NOMO-1 (cell line): Measurements from ENCODE around the gene LPCAT1.
"Not testable (repeated sequence)": the region's sequence is repeated elsewhere in the genome, so short reads cannot be mapped to it uniquely, and the experiment has no call there.

Source experiments
- DNase-seq, 2 experiments: peaks; one replicate each; lab custom pipeline; 2025; ENCODE audit not compliant: unreplicated experiment in 2 of 2; lab: John Stamatoyannopoulos, UW

Gene LPCAT1

GRCh38 chr5:1431021-1431811 is 92.5 kb downstream of the LPCAT1 start:
- no peak for DNase-seq

DNA sequence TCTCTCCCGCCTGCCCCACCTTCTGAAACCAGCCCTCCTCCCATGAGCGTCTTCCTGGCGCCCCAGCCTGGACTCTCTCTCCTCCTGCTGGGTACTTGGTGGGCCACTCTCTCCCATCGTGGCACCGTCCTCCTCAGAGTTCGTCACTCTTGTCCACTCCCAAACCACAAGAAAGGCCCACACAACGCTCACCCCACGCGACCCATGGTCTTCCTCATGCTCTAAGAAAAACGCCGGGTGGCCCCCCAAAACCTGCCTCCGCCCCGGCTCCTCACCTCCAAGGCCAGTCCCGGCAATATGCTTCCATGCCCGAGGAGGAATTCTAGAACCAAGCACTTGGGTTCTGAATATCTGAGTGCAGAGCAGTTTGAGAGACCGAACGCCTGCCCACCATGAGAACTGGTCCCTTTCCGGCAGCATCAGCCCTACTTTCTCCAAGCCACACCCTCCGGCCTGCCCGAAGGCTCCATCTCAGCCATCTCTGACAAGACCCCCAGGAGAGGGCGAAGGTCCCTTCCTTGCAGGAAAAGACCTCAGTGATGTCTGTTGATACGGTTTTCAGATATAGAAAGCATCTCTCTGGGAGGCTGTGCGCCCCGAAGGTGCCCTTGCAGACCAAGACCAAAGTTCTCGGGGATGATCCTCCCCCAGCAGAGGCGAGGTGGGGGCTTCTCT is 93.5 kb downstream of the LPCAT1 start:
- DNase-seq, result no peak

DNA sequence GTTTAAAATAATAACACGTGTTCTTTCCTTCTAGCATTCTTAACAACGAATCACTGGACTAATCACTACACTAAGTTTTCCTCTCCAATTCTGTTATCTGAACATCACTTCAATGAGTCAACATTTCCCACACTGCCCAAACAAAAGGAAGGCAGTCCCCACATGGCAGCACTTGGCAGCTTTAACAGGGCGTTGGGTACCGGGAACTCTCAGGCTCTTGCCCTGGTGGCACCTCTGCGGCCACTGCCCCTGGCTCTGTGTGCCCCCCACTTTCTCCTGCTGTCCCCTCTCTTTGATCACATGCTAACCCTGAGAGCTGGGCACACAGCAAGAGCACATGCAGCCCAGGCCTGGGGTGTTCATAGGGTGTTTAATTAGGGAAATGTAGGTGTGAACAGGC is 94.3 kb downstream of the LPCAT1 start:
- DNase-seq, result no peak

GRCh38 chr5:1429066-1429465 is 94.7 kb downstream of the LPCAT1 start:
- no peak for DNase-seq

DNA sequence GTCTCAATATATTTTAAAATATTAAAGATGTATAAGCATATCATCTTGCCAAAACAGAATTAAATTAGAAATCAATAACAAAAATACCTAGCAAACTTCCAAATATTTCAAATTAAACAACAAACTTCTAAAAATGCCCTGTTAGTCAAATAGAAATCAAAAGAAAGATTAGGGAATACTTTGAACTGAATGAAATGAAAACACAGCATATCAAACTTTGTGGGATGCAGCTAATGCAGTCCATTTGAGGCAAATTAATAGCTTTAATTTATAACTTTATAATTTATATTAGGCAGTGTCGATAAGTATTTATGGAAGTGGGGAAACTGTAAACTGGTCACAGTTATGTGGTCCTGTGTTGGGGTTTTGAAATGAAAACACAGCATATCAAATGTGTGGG is 95.7 kb downstream of the LPCAT1 start:
- DNase-seq, result no peak

DNA sequence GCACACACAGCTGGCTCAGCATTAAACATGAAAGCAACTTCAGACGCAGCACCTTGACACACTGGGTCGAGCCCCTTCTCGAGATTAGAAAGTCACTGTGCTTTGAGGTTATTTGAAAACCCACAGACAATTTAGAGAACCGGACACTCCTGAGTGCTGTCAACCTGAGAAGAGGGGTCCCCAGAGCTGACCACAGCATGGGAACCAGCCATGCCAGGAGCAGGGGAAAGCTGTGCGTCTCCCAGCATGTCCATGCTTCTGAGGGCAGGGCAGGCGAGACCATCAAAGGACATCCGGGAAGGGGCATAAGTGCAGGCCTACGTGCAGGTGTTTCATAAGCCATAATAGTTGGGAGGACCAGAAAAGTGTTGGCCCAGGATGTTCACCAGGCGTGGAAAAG is 99.0 kb downstream of the LPCAT1 start:
- no peak for DNase-seq

GRCh38 chr5:1423901-1424603 is 99.7 kb downstream of the LPCAT1 start:
- DNase-seq, result no peak

- not testable (repeated sequence) for DNase-seq
Observed at GRCh38 chr5:1422522-1422921, 101.2 kb downstream of the LPCAT1 start.

- no peak for DNase-seq
Observed at GRCh38 chr5:1421521-1422341, 102.0 kb downstream of the LPCAT1 start.

DNA sequence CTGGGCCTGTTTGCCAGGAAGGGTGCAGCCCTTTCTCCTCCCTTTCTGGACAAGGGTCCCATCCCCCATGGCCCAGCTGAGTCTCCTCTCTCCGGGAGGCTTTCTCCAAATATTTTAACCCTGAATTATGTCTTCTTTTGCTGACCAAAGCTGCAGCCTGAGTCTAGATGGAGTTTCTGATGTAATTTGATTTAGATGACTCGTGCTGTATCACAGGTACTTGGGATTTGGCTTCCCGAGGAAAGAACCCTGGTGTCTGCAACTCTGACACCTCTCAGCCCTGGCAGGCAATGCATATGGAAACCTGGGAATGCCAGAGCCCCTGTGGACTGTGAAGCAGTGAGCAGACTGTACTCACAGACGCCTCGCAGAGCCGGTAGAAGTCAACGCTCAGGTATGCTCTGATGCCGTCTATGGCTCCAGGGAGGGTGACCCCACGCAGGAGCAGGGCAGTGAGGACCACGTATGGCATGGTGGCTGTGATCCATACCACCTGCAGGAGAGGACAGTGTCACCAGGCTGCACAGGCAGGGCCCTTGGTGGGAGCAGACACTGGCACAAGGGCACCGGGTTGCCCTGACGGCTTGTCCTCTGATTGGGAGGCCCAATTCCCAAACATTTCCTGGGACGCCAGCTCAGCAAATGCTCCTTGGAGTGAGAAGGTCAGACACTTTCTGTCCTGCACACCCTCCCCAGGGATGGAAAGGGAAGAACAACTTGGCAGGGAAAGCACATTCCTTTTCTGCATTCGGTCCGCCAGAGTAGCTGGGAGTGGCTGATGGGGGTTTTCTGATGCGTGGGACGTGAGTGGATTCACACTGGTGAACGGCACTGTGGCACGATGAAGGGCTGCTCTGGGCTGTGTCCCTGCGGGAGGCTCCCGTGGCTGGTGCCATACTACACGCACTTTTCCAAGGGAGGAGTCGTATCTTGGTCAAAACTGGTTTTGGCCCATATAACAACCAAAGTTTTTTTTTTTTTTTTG is 103.3 kb downstream of the LPCAT1 start:
- no peak for DNase-seq

DNA sequence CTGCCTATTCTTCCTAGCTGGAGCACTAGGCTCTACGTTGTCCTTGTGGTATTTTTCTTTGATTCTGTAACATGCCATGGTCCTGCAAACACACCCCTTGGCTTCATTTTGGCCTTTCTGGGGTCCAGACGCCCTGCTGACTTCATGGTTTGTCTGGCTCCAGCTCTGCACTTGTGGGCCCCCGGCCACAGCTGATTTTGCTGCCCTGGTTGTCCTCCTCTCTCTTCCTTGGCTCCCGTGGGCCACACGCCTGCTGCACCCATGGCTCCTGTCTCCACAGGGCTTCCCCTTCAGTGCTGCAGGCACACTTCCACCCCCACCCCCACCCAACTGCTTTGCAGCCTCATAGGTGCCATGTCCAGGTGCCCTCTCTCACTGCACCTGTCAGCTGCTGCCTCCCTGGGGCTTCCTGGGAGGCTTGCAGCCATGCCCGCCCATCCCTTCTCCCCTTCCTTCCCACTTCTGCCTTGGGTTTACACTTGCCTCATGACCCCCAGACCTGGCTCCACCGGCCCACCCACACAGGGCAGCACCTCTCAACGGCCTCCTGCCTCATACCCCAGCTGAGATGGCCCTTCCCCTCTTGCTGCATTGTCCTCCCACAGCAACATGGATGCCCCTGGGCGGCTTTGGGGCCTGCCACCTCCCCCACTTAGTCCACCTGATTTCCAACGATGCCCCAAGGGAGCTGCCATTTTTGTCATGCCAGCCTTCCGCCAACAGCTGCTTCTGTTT is 104.1 kb downstream of the LPCAT1 start:
- DNase-seq, result no peak

DNA sequence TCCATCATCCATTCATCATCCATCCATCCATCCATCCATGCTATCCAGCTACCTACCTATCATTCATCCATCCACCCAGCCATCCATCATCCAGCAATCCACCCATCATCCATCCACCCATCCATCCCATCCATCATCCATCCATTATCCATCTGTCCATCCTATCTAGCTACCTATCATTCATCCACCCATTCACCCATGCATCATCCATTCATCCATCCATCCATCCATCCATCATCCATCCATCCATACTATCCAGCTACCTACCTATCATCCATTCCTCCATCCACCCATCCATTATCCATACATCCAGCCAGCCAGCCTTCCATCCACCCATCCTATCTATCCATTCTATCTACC is 104.9 kb downstream of the LPCAT1 start:
- no peak for DNase-seq

DNA sequence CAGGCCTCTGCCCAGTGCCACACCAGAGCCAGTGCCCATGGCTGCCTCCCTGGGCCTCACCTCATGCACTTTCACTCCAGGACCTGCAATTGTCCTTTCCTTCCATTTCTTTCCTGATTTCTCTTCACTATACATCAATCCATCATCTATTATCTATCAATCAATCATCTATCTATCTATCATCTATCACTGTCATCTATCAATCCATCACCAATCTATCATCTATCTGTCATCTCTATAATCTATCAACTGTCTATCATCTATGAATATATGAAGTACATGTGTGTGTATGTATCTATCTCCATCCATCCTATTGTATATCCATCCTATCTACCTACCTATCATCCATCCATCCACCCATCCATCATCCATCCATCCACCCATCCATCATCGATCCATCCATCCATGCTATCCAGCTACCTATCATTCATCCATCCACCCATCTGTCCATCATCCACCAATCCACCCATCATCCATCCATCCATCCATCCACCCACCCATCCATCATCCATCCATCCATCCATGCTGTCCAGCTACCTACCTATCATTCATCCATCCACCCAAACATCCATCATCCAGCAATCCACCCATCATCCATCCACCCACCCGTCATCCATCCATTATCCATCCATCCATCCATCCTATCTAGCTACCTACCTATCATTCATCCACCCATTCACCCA is 105.4 kb downstream of the LPCAT1 start:
- no peak for DNase-seq

DNA sequence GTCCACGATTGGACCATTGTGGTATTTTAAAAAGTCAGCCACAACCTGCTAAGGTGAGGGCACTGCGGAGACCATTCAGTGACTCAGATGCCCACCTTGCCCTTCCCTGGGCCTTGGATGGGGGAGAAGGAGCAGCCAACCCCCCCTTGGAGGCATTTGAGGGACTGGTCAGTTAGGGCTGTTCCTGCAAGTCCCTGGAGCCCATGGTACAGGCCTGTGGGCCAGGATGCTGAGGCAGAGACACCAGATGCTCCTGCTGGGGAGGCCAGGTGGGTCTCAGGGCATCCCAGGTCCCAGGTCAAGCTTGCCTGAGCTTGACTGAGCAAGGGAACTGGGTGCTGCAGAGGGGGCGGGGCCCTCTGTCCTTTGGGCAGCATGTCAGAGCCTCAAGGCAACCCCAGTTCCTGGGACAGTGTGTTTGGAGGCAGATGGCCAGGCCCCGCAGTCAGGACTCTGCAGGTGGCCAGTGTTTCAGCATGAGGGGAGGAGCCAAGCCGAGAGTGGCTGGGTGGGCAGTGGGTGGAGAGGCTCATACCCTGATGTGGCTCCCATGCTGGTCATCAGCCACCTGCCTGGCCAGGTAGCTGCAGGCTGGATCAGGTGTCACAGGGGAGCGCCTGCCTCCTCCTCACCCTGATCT is 106.1 kb downstream of the LPCAT1 start:
- no peak for DNase-seq

GRCh38 chr5:1416856-1417469 is 106.8 kb downstream of the LPCAT1 start:
- no peak for DNase-seq

GRCh38 chr5:1415626-1416360 is 108.0 kb downstream of the LPCAT1 start:
- no peak for DNase-seq

- DNase-seq, result no peak
Observed at GRCh38 chr5:1415059-1415425, 108.7 kb downstream of the LPCAT1 start.
